GM10847 (cell line): ENCODE data around the gene TRUB2.

Source experiments
- POLR2A ChIP-seq: IDR thresholded peaks from 2 replicates; pipeline ENCODE4 v1.6.1; 2011; ENCODE audit not compliant: insufficient read length; ENCODE audit errors: extremely low read depth

TRUB2 gene

GRCh38 chr9:128322404-128323211, at the start of gene TRUB2, which contains the start of gene COQ4:
Gene TRUB2 (minus strand): TSS chr9:128322447. CDS start chr9:128322408, 39 bp downstream.
Gene COQ4 (plus strand): TSS chr9:128322839. CDS start chr9:128322859, 20 bp downstream.
- TF ChIP-seq POLR2A, result no peak

GRCh38 chr9:128371630-128372117, 49.4 kb upstream of the TRUB2 start:
- no peak for TF ChIP-seq POLR2A

- peak; percentile 75 for TF ChIP-seq POLR2A
Measured at GRCh38 chr9:128370752-128371629, 48.7 kb upstream of the TRUB2 start, which contains the start of gene URM1. Gene URM1 (plus strand): TSS chr9:128371374. CDS start chr9:128371381, 7 bp downstream.

GRCh38 chr9:128370367-128370751, 48.1 kb upstream of the TRUB2 start:
- no peak for TF ChIP-seq POLR2A

- TF ChIP-seq POLR2A, result no peak
Measured at GRCh38 chr9:128369024-128369706, 46.9 kb upstream of the TRUB2 start.

GRCh38 chr9:128365525-128365924, 43.3 kb upstream of the TRUB2 start:
- TF ChIP-seq POLR2A, result no peak

- no peak for TF ChIP-seq POLR2A
Measured at GRCh38 chr9:128362774-128363173, 40.5 kb upstream of the TRUB2 start.

- no peak for TF ChIP-seq POLR2A
Measured at GRCh38 chr9:128361986-128362646, 39.9 kb upstream of the TRUB2 start.

- TF ChIP-seq POLR2A, result no peak
Measured at GRCh38 chr9:128361296-128361985, 39.2 kb upstream of the TRUB2 start.

- TF ChIP-seq POLR2A, result no peak
Measured at GRCh38 chr9:128360826-128361225, 38.6 kb upstream of the TRUB2 start.

- TF ChIP-seq POLR2A, result no peak
Measured at GRCh38 chr9:128358861-128359260, 36.6 kb upstream of the TRUB2 start.

- no peak for TF ChIP-seq POLR2A
Measured at GRCh38 chr9:128358090-128358489, 35.8 kb upstream of the TRUB2 start.

GRCh38 chr9:128355451-128355850, 33.2 kb upstream of the TRUB2 start:
- no peak for TF ChIP-seq POLR2A

- TF ChIP-seq POLR2A, result no peak
Measured at GRCh38 chr9:128349772-128350171, 27.5 kb upstream of the TRUB2 start.

GRCh38 chr9:128349125-128349524, 26.9 kb upstream of the TRUB2 start:
- TF ChIP-seq POLR2A, result no peak
